PC-3 (cell line): ENCODE results near the gene CDK4. TPM values are rescaled to one million over a fixed set of nuclear protein-coding genes. Genes with fewer than 3 reads are reported as not detected.
A peak's percentile ranks its signal among the peaks of the same experiment; 100 is the strongest.

Experiments
- ATAC-seq: fragments of 200-7000 bp; cut with Tn5 transposase; 2 replicates; pipeline ENCODE4 v1.9.1; 2020; ENCODE audit warnings: mild to moderate bottlenecking, moderate library complexity
- BruUV-seq: library from RNA; stranded (reverse); fragments of 400-500 nt; replicated peaks from 2 replicates; lab custom pipeline; 2021; lab: Mats Ljungman, UMichigan
- CTCF ChIA-PET: fragments of 300-600 bp; sonication (Branson Sonifier 250); formaldehyde crosslinking; loops from one replicate; lab custom pipeline; 2022; ENCODE audit warnings: antibody characterized with exemption; lab: Charles Lee
- POLR2A ChIA-PET: fragments of 300-600 bp; sonication (Branson Sonifier 250); formaldehyde crosslinking; loops from one replicate; lab custom pipeline; 2022; ENCODE audit warnings: antibody characterized with exemption; ENCODE audit not compliant: unreplicated experiment; lab: Charles Lee
- DNase-seq: peaks from one replicate; pipeline ENCODE4 v3.0.0-alpha.2; 2015
- H2AFZ ChIP-seq: fragments of 300-600 bp; sonication (generic); 2 replicates; pipeline ENCODE4 v1.6.0; 2016; ENCODE audit warnings: antibody characterized with exemption, low read length
- H3F3A ChIP-seq: fragments of 300-600 bp; sonication (generic); one replicate; pipeline ENCODE4 v1.6.0; 2017; ENCODE audit warnings: antibody characterized with exemption, low read length, control low read depth, mild to moderate bottlenecking; ENCODE audit not compliant: unreplicated experiment
- H3K27ac ChIP-seq: fragments of 300-600 bp; sonication (generic); 2 replicates; pipeline ENCODE4 v1.5.1; 2016; ENCODE audit warnings: mild to moderate bottlenecking, low read length
- H3K27me3 ChIP-seq: fragments of 300-600 bp; sonication (generic); 2 replicates; pipeline ENCODE4 v1.6.1; 2016; ENCODE audit warnings: low read length, mixed read lengths
- H3K36me3 ChIP-seq: fragments of 300-600 bp; sonication (generic); 2 replicates; pipeline ENCODE4 v1.6.1; 2016; ENCODE audit warnings: low read depth, mixed run types, low read length, mixed read lengths
- H3K4me1 ChIP-seq: fragments of 300-600 bp; sonication (generic); 2 replicates; pipeline ENCODE4 v1.5.1; 2016; ENCODE audit warnings: low read length; ENCODE audit not compliant: insufficient read depth
- H3K4me2 ChIP-seq: fragments of 300-600 bp; sonication (generic); 2 replicates; pipeline ENCODE4 v1.6.0; 2016; ENCODE audit warnings: low read length
- H3K4me3 ChIP-seq: fragments of 300-600 bp; sonication (generic); 2 replicates; pipeline ENCODE4 v1.5.1; 2016; ENCODE audit warnings: mild to moderate bottlenecking, low read length, mixed read lengths
- H3K79me2 ChIP-seq: fragments of 300-600 bp; sonication (generic); 2 replicates; pipeline ENCODE4 v1.6.1; 2017; ENCODE audit warnings: low read length, mixed read lengths
- H3K9ac ChIP-seq: fragments of 300-600 bp; sonication (generic); 2 replicates; pipeline ENCODE4 v1.6.0; 2016; ENCODE audit warnings: mild to moderate bottlenecking, low read length
- H3K9me2 ChIP-seq: fragments of 300-600 bp; sonication (generic); replicated peaks from 2 replicates; pipeline ENCODE4 v1.6.1; 2016; ENCODE audit warnings: mixed run types, low read length, mixed read lengths
- H3K9me3 ChIP-seq: fragments of 300-600 bp; sonication (generic); 2 replicates; pipeline ENCODE4 v1.6.1; 2016; ENCODE audit warnings: low read length, mixed read lengths
- H4K20me1 ChIP-seq: fragments of 300-600 bp; sonication (generic); 2 replicates; pipeline ENCODE4 v1.6.1; 2016; ENCODE audit warnings: low read length, mixed read lengths
- EZH2 ChIP-seq: fragments of 300-600 bp; sonication (generic); IDR thresholded peaks from one replicate; pipeline ENCODE4 v1.6.1; 2017; ENCODE audit warnings: antibody characterized with exemption, mild to moderate bottlenecking, low read length; ENCODE audit not compliant: unreplicated experiment
- EZH2phosphoT487 ChIP-seq: fragments of 300-600 bp; sonication (generic); IDR thresholded peaks from 2 replicates; pipeline ENCODE4 v1.6.1; 2018; ENCODE audit warnings: mild to moderate bottlenecking, antibody characterized with exemption, low read length, borderline replicate concordance
- intact Hi-C: fragments of 100-400 bp; cut with micrococcal nuclease; formaldehyde crosslinking; loops from 2 replicates; pipeline ENCODE4 v1.9.0; 2023
- total RNA-seq: library from RNA; depleted of rRNA; stranded (reverse); fragments of >200 nt; gene quantifications from 2 replicates; pipeline ENCODE4 v1.2.3, GENCODE V29; 2014
- TF ChIP-seq, protein P1 (sequence below): fragments of 300-600 bp; sonication (generic); conservative IDR thresholded peaks from 2 replicates; pipeline ENCODE4 v1.5.1; 2017; ENCODE audit warnings: antibody characterized with exemption, low read depth, mild to moderate bottlenecking, low read length

Gene CDK4
- total RNA-seq, 1 experiment from 2014 or later: 212 TPM

DNA sequence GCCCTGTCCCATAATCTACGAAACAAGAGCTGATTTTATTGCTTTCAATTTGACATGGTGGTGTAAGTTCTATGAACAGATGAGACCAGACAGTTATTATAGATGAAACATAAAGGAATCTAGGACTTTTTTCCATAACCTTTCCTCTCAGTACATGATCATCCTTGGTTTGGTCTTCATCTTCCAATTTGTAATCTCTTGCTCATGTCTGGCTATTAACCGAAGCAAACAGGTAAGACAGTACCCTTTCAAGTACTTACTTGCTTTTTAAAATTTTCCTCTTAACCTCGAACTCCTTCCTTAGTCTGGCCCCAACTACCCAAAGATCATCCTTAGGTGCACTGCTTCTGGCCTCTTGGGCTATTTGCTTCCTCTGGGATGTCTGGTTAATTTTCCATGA is 6.1 kb downstream of the CDK4 start:
- Histone ChIP-seq H2AFZ (no peak overlapping the region), H3K27me3 (no peaks in the 10 kb centered on the region), H3F3A (peaks cover 4% of the 10 kb centered on the region), H3K9ac (no peak overlapping the region), H3K4me2 (peak overlapping the region; percentile 97), H4K20me1 (no peaks in the 10 kb centered on the region), H3K4me3 (peak overlapping the region; percentile 86; the same call in 1 of the 2 replicates), H3K9me2 (no peaks in the 10 kb centered on the region), H3K36me3 (peaks cover 31% of the 10 kb centered on the region), H3K27ac (no peak overlapping the region), H3K9me3 (no peaks in the 10 kb centered on the region), H3K4me1 (peaks cover 3% of the 10 kb centered on the region), H3K79me2 (peaks cover 18% of the 10 kb centered on the region)
- CTCF ChIA-PET: no interaction called here
- intact Hi-C loops: no loop called here
- TF ChIP-seq, protein P1, sequence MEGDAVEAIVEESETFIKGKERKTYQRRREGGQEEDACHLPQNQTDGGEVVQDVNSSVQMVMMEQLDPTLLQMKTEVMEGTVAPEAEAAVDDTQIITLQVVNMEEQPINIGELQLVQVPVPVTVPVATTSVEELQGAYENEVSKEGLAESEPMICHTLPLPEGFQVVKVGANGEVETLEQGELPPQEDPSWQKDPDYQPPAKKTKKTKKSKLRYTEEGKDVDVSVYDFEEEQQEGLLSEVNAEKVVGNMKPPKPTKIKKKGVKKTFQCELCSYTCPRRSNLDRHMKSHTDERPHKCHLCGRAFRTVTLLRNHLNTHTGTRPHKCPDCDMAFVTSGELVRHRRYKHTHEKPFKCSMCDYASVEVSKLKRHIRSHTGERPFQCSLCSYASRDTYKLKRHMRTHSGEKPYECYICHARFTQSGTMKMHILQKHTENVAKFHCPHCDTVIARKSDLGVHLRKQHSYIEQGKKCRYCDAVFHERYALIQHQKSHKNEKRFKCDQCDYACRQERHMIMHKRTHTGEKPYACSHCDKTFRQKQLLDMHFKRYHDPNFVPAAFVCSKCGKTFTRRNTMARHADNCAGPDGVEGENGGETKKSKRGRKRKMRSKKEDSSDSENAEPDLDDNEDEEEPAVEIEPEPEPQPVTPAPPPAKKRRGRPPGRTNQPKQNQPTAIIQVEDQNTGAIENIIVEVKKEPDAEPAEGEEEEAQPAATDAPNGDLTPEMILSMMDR: no peak
- TF ChIP-seq EZH2phosphoT487 (no peak), EZH2 (no peak)
- ATAC-seq: no peak
- BruUV-seq: no TSS peak
- POLR2A ChIA-PET: no interaction called here
- DNase-seq: no peak

DNA sequence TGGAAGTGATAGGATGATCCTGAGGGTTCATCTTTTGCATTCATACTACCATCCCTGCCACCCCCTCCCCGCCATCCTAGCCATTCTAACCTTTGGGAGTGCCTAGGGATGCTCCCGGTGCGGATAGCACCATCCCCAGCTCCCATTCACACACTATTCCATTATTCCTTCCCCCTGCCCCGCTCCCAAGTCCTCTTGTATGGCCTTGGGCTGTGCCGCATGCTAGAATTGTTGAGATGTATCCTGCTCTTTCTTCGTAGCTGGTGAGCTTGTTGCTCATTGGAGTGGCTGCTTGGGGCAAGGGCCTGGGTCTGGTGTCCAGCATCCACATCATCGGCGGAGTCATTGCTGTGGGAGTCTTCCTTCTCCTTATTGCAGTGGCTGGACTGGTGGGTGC is 6.6 kb downstream of the CDK4 start:
- Histone ChIP-seq H2AFZ (peak overlapping the region; percentile 76; the same call in 1 of the 2 replicates), H3K79me2 (peaks cover 13% of the 10 kb centered on the region), H3K9me3 (no peaks in the 10 kb centered on the region), H3F3A (peaks cover 4% of the 10 kb centered on the region), H3K9me2 (no peaks in the 10 kb centered on the region), H3K27ac (no peak overlapping the region), H4K20me1 (no peaks in the 10 kb centered on the region), H3K36me3 (peaks cover 26% of the 10 kb centered on the region), H3K4me3 (peak overlapping the region; percentile 86), H3K4me1 (no peaks in the 10 kb centered on the region; the same call in 1 of the 2 replicates), H3K9ac (peak overlapping the region; percentile 88), H3K4me2 (peak overlapping the region; percentile 97), H3K27me3 (no peaks in the 10 kb centered on the region)
- ChIA-PET CTCF (interaction anchor here (1.2 kb wide), 1 partner anchor 19 kb away, joined by 3 read pairs; no protein-coding TSS in a partner anchor), POLR2A (no interaction called here)
- DNase-seq (no peak), ATAC-seq (peak; percentile 19)
- intact Hi-C loops: no loop called here
- no peak for TF ChIP-seq EZH2
- TSS peak; percentile 46 for BruUV-seq

DNA sequence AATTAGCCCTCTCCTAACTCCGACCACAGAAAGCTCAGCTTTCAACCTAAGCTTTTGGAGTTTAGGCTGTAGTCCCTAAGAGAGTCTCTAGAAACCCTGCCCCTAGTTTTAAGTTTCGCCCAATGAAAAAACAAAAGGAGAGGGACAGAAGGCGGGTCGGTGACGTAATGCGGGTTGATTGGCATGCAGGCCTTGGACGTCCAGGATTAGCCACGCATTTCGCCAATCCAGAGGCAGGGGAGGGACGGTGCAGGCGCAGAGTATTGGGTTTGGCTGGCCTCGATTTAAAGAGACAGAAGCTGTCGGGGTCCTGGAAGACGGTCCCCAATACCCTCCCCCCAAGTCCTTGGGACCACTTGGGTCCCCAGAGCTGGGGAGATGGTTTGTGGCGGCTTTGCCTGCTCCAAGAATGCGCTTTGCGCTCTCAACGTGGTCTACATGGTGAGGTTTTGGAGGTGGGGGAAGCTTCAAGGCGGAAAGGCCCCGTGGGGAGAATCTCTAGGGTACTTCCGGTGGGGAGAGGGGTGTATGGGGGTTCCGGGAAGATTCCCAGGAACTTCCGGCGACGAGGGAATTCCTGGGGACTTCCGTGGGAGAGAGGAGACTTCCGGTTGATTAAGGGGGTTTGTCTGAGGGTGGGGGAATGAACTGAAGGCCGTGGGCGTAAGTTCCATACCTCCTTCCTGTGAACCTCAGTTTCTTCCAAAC is 7.2 kb downstream of the CDK4 start, which contains the start of gene TSPAN31:
TSS of gene TSPAN31 (plus strand) at position 263 of the 708 bp plus-strand sequence. CDS start at position 379, 116 bp downstream.
- intact Hi-C loops: no loop called here
- Histone ChIP-seq H2AFZ (peak within 1 kb of the TSS; percentile 76), H4K20me1 (no peaks in the 10 kb centered on the region), H3K9ac (peak within 1 kb of the TSS; percentile 88), H3K9me2 (no peaks in the 10 kb centered on the region), H3K36me3 (peaks cover 22% of the 10 kb centered on the region), H3K27me3 (peaks cover under 1% of the 10 kb centered on the region; the same call in 1 of the 2 replicates), H3K27ac (peak within 1 kb of the TSS; percentile 57), H3K4me3 (peak within 1 kb of the TSS; percentile 86), H3K4me1 (no peaks in the 10 kb centered on the region; the same call in 1 of the 2 replicates), H3K79me2 (peaks cover 9% of the 10 kb centered on the region; the same call in 1 of the 2 replicates), H3K9me3 (no peaks in the 10 kb centered on the region), H3F3A (peaks cover 4% of the 10 kb centered on the region), H3K4me2 (peak within 1 kb of the TSS; percentile 97)
- ChIA-PET CTCF (interaction anchor here (1.2 kb wide), 1 partner anchor 18 kb away, joined by 3 read pairs; no protein-coding TSS in a partner anchor), POLR2A (interaction anchor here (0.5 kb wide), 1 partner anchor 37 kb away, joined by 4 read pairs; no protein-coding TSS in a partner anchor)
- ATAC-seq (peak; percentile 97), DNase-seq (peak; percentile 97)
- BruUV-seq: no TSS peak
- no peak for TF ChIP-seq EZH2
- TF ChIP-seq, protein P1: no peak
- no peak for TF ChIP-seq EZH2phosphoT487
